Hematopoietic multipotent progenitor cell treated with erythropoietin and hydrocortisone succinate and interleukin-3 and kit ligand, for 17 days (in vitro differentiated cells): ENCODE results near the gene NTM.
"Not testable (repeated sequence)": the region's sequence is repeated elsewhere in the genome, so short reads cannot be mapped to it uniquely, and the experiment has no call there.

Experiments used
- DNase-seq: peaks from one replicate; pipeline ENCODE4 v3.0.0-alpha.2; 2015; ENCODE audit warnings: low spot score

NTM gene

DNA sequence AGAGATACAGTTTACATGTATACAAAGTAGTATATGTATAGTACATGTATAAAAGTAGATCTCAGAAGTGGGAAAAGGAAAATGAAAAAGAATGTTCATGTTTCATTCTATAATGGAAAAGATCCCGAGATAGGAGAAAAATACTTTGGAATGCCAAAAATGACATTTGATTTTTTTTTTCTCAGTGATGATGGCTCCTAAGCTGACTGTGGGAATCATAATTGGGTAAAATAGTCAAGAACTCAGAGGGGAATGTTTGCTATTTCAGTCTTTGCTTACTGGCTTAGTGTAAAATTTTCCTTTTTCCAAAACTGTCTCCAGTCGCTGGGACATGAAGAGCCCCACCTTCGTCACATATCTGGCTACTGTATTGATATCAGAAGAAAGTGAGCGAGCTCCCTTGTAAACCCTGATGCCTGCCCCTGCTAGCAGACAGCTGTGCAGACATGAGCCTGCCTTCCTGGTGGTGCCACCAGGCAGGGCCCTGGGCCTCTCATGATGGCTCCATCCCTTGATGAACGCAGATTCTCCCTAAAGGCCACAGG, 944.6 kb downstream of the NTM start:
- no peak for DNase-seq

GRCh38 chr11:132315696-132316095, 945.3 kb downstream of the NTM start:
- DNase-seq: no peak

- no peak for DNase-seq
Measured at GRCh38 chr11:132318421-132319157, 948.2 kb downstream of the NTM start.

GRCh38 chr11:132319419-132319818, 949.0 kb downstream of the NTM start:
- DNase-seq: not testable (repeated sequence)

GRCh38 chr11:132330515-132330914, 960.1 kb downstream of the NTM start:
- DNase-seq: no peak

DNA sequence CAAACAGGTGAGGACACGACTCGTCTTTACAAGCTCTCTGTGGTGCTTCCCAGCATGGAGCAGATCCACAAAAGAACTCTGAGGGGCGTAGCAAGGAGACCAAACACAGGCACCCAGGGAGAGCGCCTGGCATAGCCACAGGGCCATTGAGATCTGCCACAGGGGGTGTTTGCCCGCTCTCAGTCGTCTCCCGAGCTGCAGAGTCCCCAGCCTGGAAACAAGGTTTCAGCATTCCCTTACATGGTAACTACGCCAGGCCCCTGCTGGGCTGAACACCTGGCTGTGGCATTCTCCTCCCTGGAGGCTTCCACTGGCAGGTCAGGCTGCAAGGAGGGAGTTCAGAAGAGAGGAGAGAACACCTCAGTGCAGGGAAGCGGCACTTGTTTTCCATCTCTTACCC, 962.1 kb downstream of the NTM start:
- DNase-seq: no peak

DNA sequence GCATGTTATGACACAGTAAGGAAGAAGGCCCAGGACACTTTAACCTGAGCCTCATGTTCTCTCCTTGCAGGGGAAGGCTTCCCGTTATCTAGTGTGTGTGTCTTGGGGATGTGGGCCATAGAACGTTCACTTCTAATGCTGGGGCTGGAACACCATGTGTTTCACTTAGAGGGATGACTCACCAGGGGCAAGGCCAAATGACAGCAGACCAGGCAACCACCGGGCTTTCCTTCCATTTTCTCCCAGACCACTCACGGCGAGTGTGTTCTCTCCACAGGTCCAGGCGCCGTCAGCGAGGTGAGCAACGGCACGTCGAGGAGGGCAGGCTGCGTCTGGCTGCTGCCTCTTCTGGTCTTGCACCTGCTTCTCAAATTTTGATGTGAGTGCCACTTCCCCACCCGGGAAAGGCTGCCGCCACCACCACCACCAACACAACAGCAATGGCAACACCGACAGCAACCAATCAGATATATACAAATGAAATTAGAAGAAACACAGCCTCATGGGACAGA, 964.4 kb downstream of the NTM start:
- no peak for DNase-seq

DNA sequence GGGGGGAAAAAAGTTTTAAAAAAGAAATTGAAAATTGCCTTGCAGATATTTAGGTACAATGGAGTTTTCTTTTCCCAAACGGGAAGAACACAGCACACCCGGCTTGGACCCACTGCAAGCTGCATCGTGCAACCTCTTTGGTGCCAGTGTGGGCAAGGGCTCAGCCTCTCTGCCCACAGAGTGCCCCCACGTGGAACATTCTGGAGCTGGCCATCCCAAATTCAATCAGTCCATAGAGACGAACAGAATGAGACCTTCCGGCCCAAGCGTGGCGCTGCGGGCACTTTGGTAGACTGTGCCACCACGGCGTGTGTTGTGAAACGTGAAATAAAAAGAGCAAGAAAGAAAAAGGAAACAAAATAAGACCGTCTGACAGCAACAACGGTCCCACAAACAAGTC, 964.9 kb downstream of the NTM start:
- no peak for DNase-seq

GRCh38 chr11:132336781-132337535, 966.5 kb downstream of the NTM start:
- no peak for DNase-seq

- DNase-seq: no peak
Measured at GRCh38 chr11:132337819-132338416, 967.5 kb downstream of the NTM start.

GRCh38 chr11:132342408-132342807, 972.0 kb downstream of the NTM start:
- DNase-seq: no peak

DNA sequence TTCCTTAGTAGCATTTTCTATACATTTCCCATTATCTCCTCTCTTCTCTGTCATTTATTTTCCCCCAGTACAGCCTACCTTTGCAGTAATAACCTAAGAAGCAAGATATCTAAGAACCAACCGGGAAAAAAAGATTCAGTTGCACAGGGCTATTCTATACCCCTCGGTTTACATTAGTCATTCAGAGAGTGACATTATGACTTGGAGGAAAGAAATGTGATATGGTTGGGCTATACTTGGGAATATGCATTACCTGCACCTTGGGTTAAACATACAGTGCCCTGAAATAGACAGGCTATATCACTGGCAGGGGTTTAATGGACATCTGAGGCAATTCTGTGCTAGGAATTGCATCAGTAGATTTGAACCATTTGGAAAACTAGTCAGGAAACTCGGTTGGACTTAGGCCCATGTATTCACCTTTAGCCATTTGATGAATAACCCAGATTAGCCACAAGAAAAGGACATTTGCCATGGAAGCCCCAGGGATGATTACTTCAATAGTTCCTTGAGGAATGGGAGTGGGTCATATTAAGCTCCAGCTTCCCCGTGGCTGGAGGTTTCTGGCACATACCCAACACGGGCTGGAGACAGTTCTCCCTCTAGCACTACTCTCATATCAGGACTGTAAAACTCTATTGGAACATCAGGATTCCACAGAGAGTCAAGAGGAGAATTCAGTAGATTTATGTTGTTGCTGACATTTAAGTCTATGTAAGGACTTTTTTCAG, 973.2 kb downstream of the NTM start:
- DNase-seq: no peak

- no peak for DNase-seq
Measured at GRCh38 chr11:132346558-132347148, 976.2 kb downstream of the NTM start.

DNA sequence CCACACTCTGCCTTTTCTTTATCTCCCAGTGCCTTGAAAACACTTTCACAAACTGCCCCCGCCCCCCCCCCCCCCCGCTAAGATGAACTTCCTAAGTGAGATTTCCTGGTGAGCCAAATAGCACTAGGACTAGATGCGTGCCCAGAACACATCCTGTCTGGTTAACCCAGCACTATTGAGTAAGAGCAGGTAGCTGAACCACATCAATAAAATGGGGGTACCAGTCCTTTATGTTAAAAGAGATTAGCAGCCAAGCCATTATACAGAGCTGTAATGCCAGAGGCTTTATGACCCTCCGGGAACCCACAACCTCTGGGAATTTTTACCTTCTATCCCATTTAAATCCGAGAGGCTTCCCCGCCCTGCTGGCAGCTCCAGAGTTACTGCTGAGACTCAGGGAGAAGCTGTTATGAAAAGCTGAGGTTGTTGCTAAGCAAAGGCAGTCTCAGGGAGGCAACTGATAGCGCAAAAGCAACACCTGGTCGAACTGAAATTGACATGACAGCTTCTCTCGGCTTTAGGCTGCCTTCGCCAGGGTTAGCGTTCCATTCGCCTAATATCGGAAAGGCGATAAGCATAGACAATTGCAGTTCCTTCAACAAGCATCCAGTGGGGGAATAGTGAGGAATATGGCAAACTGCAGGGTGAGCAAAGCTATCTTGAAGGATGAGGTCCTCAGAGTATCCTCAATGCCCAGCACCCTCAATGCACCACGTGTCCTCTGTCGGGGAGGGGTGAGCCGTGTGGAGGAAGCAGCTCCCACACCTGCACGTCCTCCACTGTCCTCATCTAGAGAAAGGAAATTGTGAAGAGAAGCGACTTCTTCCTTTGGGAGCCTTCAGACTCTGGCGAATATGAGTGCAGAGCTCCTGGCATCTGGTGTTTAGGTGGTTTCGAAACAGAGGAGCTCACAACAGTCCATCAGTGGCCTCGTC, 977.0 kb downstream of the NTM start:
- DNase-seq: no peak

DNA sequence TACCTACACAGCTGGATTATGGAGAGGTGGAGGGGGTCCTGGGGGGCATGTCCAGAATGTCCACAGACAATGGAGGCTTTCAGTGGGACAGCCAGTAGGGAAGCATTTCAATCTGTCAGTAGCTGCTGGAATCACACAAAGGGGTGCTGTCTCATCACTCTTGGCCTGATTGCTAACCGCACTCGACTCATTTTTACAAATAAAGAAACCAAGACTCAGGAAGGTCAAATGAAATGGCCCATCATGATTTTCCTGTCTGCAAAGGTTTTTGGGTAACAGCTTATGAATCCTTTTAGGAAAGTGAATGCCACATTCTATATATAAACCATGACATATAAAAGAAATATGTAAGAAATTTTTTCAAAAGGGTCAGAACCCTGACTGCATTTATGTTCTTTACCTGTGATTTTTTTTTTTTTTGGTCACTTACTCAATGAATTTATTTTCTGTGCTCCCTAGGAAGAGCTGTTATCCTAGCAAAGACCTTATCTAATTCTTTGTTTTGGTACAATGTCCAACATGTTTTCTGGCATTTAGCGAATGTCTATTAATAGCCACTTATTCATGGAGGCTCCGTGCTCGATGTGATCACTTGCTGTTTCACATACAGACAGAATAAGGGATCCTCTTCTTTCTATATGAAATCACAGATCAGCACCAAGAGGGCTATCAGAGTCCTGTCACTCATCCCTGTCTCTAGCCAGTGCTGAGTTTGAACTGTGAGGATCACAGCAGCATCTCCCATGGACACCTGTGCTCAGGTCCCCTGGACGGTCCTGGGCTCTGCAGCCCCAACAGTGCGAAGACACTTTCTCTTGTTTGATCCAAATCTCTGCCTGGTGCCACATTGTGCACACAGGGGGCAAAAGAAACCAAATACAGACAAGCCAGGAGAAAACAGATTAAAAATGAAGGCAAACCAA, 979.7 kb downstream of the NTM start:
- no peak for DNase-seq

DNA sequence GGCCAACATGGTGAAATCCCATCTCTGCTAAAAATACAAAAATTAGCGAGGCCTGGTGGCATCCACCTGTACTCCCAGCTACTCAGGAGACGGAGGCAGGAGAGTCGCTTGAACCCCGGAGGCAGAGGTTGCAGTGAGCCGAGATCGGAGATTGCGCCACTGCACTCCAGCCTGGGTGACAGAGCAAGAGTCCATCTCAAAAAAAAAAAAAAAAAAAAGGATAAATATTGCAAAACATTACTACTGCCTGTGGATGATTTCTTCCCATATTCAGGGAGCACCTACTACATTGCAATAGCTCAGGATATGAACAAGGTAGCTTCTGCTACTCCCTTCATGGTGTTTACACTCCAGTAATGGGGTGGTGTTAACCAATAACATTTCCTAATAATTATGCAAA, 980.6 kb downstream of the NTM start:
- DNase-seq: no peak

- DNase-seq: no peak
Measured at GRCh38 chr11:132352497-132352896, 982.1 kb downstream of the NTM start.

- no peak for DNase-seq
Measured at GRCh38 chr11:132353255-132353654, 982.8 kb downstream of the NTM start.

DNA sequence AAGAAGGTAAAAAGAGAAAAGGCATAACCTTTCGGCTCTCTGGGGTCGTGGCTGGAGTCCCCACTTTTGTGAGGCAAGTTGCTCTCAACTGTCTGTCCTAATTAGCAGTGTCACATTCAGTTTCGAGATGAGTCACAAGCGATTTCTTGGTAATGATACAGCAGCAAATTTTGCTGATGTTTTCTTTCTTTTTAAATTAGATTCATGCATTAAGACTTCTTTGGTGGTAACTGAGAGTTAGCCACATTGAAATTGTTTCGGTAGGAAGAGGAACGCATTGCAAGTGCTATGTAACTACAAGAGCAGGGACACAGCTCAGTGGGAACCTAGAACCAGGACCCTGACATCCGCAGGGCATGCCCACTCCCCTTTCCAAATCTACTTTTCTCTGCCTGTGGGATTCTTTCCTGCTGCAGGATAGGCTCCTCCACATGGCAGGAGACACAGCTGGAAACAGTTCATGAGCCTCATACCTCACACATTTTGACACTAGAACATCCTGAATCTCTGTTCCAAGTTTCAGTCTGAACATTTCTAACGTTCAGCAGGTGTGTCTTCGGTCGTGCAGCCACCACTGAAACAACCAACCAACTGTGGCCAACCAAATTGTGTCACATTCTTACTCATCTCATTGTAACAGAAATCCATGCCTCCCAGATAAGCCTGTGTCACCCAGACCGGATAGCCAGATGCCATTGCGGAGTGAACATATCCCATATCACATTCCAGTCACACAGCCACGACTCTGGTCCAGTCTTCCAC, 987.6 kb downstream of the NTM start:
- no peak for DNase-seq
